SK-N-SH treated with all-trans-retinoic acid at 6 μM for 48 hours (cell line): Measurements from ENCODE around the gene ARHGAP18.

Experiments used
- ATAC-seq: fragments of 200-7000 bp; cut with Tn5 transposase; 3 replicates; pipeline ENCODE4 v1.9.1; 2020; ENCODE audit warnings: mild to moderate bottlenecking, moderate library complexity
- ARNTL ChIP-seq: fragments of 450-650 bp; formaldehyde crosslinking; IDR thresholded peaks from 2 replicates; pipeline ENCODE4 v1.5.0; 2020; ENCODE audit warnings: low read depth, mild to moderate bottlenecking, moderate library complexity, borderline replicate concordance
- CSDC2 ChIP-seq: fragments of 250-450 bp; sonication (Bioruptor Pico); IDR thresholded peaks from 2 replicates; pipeline ENCODE4 v1.5.0; 2020; ENCODE audit warnings: mild to moderate bottlenecking, moderate library complexity
- ESRRG ChIP-seq: fragments of 250-450 bp; sonication (Bioruptor Pico); IDR thresholded peaks from 2 replicates; pipeline ENCODE4 v1.6.1; 2021; ENCODE audit warnings: mild to moderate bottlenecking
- GLIS3 ChIP-seq: fragments of 250-450 bp; sonication (Bioruptor Pico); IDR thresholded peaks from 2 replicates; pipeline ENCODE4 v1.5.0; 2020; ENCODE audit warnings: mild to moderate bottlenecking, moderate library complexity
- PPARA ChIP-seq: fragments of 250-450 bp; sonication (Bioruptor Pico); IDR thresholded peaks from 2 replicates; pipeline ENCODE4 v1.5.0; 2020; ENCODE audit warnings: mild to moderate bottlenecking, borderline replicate concordance
- RARB ChIP-seq: fragments of 250-450 bp; sonication (Bioruptor Pico); IDR thresholded peaks from 2 replicates; pipeline ENCODE4 v1.8.0; 2021; ENCODE audit warnings: mild to moderate bottlenecking, moderate library complexity
- SNAI2 ChIP-seq: fragments of 250-450 bp; sonication (Bioruptor Pico); IDR thresholded peaks from 2 replicates; pipeline ENCODE4 v1.5.0; 2020; ENCODE audit warnings: mild to moderate bottlenecking, moderate library complexity
- TOX ChIP-seq: fragments of 250-450 bp; sonication (Bioruptor Pico); IDR thresholded peaks from 2 replicates; pipeline ENCODE4 v1.8.0; 2021; ENCODE audit warnings: mild to moderate bottlenecking, moderate library complexity, borderline replicate concordance
- ZNF565 ChIP-seq: fragments of 450-650 bp; formaldehyde crosslinking; conservative IDR thresholded peaks from 2 replicates; pipeline ENCODE4 v1.5.0; 2020; ENCODE audit warnings: low read depth, mild to moderate bottlenecking, moderate library complexity
- ZNF70 ChIP-seq: fragments of 450-650 bp; formaldehyde crosslinking; IDR thresholded peaks from 2 replicates; pipeline ENCODE4 v1.5.0; 2020; ENCODE audit warnings: mild to moderate bottlenecking, moderate library complexity
- ZNF8 ChIP-seq: fragments of 450-650 bp; formaldehyde crosslinking; IDR thresholded peaks from 2 replicates; pipeline ENCODE4 v1.5.0; 2020; ENCODE audit warnings: mild to moderate bottlenecking, moderate library complexity
- TF ChIP-seq, protein P1 (sequence below): fragments of 250-450 bp; sonication (Bioruptor Pico); IDR thresholded peaks from 2 replicates; pipeline ENCODE4 v1.8.0; 2021; ENCODE audit warnings: low read depth, mild to moderate bottlenecking, moderate library complexity, borderline replicate concordance
- TF ChIP-seq, protein P2 (sequence below): fragments of 250-450 bp; sonication (Bioruptor Pico); IDR thresholded peaks from 2 replicates; pipeline ENCODE4 v1.8.0; 2020; ENCODE audit warnings: mild to moderate bottlenecking, moderate library complexity, borderline replicate concordance
- TF ChIP-seq, protein P3 (sequence below): fragments of 250-450 bp; sonication (Bioruptor Pico); IDR thresholded peaks from 2 replicates; pipeline ENCODE4 v1.5.1; 2021; ENCODE audit warnings: mild to moderate bottlenecking, moderate library complexity
- TF ChIP-seq, protein P4 (sequence below): fragments of 250-450 bp; sonication (Bioruptor Pico); IDR thresholded peaks from 2 replicates; pipeline ENCODE4 v1.5.0; 2020; ENCODE audit warnings: mild to moderate bottlenecking, moderate library complexity

ARHGAP18 gene

DNA sequence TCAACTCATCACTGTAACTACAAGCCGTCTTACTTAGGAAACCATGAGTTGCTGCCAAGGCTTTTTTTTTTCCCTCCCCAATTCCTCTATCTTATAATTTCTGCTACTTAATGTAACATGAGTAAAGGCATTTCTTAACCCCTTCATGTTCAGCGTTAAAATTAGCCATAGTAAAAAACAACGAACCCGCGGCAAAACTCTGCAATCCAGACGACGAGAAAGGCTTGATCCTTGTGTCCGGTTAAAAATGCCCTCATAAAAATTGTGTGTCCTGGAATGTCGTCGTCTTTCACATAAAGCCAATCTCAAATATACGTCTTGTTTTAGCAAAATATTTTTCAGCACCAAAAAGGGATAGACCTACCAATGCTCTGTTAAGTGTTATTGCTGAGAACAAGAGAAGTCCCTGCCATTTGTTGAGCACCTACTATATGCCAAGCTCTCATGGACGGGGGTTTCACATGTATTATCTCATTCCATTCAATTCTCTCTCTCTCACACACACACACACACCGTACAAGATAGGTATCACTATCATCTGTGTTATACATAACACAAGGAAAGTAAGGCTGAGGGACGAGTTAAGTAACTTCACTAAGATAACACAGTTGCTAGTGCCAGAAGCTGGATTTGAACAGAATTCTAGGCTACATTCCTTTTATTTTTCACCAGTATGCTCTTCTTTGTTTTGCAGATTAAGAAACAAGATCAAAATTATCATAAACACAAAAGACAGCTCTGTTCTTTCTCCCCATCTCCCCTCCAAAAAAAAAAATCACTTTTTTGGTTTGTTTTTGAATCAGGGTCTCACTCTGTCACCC, 683 bp upstream of the ARHGAP18 start:
- no peak for TF ChIP-seq SNAI2 (CRISPR knock-in tag)
- no peak for TF ChIP-seq ARNTL (CRISPR knock-in tag)
- TF ChIP-seq GLIS3: no peak
- TF ChIP-seq, all 23 proteins: peak for 0
- ATAC-seq: no peak; the same call in 2 of the 3 replicates

DNA sequence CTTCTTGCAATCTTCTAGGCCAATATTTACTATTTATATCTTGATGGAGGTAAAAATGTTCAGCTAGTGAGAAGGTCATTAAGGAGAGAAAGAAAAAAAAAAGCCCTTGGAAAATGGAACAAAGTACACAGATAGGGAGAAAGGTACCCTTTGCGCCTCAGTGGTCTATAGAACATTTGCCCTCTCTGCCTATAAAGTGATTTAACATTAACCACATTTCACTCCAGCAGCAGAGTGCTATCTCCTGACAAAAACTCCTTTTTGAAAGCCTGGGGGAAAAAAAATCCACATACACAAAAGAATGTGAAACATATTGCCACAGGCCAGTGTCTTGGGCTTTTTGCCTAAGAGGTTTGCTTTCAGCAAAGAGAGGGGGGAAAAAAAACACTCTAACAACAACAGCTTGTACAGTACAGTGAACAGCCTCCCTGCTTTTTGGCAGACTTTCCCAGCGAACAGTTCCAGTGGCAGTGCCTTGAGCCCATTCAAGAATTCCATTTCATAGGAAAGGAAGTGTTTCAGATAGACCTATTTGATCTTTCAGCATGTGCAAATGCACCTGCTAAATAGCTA, 695 bp downstream of the ARHGAP18 start:
- peak; percentile 47 for ATAC-seq
- TF ChIP-seq GLIS3 (no peak), CSDC2 (CRISPR knock-in tag) (no peak), SNAI2 (CRISPR knock-in tag) (no peak), ESRRG (no peak), ZNF70 (CRISPR knock-in tag) (no peak), ZNF565 (CRISPR knock-in tag) (no peak)
- TF ChIP-seq, protein P1, sequence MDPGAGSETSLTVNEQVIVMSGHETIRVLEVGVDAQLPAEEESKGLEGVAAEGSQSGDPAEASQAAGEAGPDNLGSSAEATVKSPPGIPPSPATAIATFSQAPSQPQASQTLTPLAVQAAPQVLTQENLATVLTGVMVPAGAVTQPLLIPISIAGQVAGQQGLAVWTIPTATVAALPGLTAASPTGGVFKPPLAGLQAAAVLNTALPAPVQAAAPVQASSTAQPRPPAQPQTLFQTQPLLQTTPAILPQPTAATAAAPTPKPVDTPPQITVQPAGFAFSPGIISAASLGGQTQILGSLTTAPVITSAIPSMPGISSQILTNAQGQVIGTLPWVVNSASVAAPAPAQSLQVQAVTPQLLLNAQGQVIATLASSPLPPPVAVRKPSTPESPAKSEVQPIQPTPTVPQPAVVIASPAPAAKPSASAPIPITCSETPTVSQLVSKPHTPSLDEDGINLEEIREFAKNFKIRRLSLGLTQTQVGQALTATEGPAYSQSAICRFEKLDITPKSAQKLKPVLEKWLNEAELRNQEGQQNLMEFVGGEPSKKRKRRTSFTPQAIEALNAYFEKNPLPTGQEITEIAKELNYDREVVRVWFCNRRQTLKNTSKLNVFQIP (CRISPR knock-in tag): no peak
- TF ChIP-seq, all 23 proteins: peak for 0

DNA sequence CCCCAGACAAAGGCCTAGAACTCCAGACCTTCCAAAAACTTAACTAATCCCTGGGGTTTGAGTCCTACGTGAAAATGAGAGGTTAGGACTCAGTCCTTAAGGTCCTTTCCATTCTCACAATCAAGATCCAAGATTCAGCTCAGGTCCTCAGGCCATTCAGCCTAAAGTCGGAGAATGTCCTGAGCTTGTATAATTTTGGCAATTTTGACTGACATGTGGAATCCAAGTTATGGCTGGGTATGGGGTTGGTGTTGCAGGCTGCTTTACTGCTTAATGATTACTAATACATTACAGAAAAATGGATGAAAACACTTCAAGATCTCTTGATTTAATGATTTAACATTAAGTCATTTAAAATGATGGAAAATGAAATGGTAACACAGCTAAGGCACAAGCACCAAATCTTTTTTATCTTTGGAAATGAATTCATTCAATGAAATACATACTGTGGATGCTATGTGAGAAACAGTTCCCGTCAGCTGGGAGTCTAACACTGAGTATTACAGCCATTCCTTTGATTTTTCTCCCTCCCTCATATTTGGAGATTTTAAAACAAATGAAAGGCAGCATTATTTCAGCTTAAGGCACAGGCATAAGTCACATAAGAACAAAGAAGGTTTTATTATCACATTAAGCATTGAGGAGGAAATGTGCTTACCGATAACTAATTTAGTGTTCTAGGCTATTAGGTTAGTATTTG, 1.3 kb downstream of the ARHGAP18 start:
- ATAC-seq: 0 out of 3 replicates have a peak, but pooled peaks have one; percentile 5
- TF ChIP-seq ZNF565 (CRISPR knock-in tag) (no peak), SNAI2 (CRISPR knock-in tag) (no peak), RARB (no peak), GLIS3 (no peak), TOX (CRISPR knock-in tag) (no peak), CSDC2 (CRISPR knock-in tag) (no peak), ZNF8 (CRISPR knock-in tag) (no peak), ESRRG (no peak), ARNTL (CRISPR knock-in tag) (no peak), PPARA (CRISPR knock-in tag) (no peak)
- TF ChIP-seq, protein P2, sequence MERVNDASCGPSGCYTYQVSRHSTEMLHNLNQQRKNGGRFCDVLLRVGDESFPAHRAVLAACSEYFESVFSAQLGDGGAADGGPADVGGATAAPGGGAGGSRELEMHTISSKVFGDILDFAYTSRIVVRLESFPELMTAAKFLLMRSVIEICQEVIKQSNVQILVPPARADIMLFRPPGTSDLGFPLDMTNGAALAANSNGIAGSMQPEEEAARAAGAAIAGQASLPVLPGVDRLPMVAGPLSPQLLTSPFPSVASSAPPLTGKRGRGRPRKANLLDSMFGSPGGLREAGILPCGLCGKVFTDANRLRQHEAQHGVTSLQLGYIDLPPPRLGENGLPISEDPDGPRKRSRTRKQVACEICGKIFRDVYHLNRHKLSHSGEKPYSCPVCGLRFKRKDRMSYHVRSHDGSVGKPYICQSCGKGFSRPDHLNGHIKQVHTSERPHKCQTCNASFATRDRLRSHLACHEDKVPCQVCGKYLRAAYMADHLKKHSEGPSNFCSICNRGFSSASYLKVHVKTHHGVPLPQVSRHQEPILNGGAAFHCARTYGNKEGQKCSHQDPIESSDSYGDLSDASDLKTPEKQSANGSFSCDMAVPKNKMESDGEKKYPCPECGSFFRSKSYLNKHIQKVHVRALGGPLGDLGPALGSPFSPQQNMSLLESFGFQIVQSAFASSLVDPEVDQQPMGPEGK (CRISPR knock-in tag): no peak
- TF ChIP-seq, protein P3, sequence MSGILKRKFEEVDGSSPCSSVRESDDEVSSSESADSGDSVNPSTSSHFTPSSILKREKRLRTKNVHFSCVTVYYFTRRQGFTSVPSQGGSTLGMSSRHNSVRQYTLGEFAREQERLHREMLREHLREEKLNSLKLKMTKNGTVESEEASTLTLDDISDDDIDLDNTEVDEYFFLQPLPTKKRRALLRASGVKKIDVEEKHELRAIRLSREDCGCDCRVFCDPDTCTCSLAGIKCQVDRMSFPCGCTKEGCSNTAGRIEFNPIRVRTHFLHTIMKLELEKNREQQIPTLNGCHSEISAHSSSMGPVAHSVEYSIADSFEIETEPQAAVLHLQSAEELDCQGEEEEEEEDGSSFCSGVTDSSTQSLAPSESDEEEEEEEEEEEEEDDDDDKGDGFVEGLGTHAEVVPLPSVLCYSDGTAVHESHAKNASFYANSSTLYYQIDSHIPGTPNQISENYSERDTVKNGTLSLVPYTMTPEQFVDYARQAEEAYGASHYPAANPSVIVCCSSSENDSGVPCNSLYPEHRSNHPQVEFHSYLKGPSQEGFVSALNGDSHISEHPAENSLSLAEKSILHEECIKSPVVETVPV: no peak
- TF ChIP-seq, protein P4, sequence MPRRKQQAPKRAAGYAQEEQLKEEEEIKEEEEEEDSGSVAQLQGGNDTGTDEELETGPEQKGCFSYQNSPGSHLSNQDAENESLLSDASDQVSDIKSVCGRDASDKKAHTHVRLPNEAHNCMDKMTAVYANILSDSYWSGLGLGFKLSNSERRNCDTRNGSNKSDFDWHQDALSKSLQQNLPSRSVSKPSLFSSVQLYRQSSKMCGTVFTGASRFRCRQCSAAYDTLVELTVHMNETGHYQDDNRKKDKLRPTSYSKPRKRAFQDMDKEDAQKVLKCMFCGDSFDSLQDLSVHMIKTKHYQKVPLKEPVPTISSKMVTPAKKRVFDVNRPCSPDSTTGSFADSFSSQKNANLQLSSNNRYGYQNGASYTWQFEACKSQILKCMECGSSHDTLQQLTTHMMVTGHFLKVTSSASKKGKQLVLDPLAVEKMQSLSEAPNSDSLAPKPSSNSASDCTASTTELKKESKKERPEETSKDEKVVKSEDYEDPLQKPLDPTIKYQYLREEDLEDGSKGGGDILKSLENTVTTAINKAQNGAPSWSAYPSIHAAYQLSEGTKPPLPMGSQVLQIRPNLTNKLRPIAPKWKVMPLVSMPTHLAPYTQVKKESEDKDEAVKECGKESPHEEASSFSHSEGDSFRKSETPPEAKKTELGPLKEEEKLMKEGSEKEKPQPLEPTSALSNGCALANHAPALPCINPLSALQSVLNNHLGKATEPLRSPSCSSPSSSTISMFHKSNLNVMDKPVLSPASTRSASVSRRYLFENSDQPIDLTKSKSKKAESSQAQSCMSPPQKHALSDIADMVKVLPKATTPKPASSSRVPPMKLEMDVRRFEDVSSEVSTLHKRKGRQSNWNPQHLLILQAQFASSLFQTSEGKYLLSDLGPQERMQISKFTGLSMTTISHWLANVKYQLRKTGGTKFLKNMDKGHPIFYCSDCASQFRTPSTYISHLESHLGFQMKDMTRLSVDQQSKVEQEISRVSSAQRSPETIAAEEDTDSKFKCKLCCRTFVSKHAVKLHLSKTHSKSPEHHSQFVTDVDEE (CRISPR knock-in tag): no peak

DNA sequence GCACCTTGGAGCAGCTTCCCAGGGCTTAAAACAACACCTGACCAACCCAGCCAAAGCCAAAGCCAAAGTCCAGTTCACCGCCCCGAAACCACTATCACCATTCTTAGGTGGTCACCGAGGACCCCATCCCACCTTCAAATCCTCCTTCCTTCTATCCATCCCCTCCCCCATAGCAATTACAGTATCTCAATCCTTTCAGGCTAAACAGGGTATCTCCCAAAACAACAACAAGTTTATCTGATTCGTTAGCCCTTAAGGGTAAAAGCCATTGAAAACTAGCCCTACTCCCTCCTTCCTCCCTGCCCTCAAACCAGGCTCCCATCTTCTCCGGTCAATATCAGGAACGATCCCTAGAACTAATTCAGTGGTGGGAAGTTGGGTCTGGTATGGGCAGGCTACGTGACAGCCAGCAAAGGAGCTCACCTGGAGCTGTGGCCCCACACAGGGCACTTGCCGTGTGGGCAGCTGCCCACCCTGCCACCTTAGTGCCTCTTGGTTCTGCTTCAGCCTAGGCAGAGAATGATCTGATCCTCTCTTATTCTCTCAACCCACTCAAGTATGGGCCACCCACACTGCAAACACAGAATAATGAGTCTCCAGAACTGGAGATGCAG, 2.0 kb downstream of the ARHGAP18 start:
- no peak for ATAC-seq
- TF ChIP-seq PPARA (CRISPR knock-in tag) (no peak), ZNF70 (CRISPR knock-in tag) (no peak), GLIS3 (no peak), ZNF8 (CRISPR knock-in tag) (no peak), ARNTL (CRISPR knock-in tag) (no peak), SNAI2 (CRISPR knock-in tag) (no peak), TOX (CRISPR knock-in tag) (no peak)
- TF ChIP-seq, protein P3: no peak
- TF ChIP-seq, protein P1 (CRISPR knock-in tag): no peak
